SKM-1 treated with dmso at 0.1 percent for 144 hours (cell line): ENCODE results near the gene OAS1.
"Not testable (repeated sequence)": the region's sequence is repeated elsewhere in the genome, so short reads cannot be mapped to it uniquely, and the experiment has no call there.

ENCODE experiments used
- DNase-seq: peaks from one replicate; lab custom pipeline; 2025; ENCODE audit not compliant: unreplicated experiment; lab: John Stamatoyannopoulos, UW

The OAS1 gene

DNA sequence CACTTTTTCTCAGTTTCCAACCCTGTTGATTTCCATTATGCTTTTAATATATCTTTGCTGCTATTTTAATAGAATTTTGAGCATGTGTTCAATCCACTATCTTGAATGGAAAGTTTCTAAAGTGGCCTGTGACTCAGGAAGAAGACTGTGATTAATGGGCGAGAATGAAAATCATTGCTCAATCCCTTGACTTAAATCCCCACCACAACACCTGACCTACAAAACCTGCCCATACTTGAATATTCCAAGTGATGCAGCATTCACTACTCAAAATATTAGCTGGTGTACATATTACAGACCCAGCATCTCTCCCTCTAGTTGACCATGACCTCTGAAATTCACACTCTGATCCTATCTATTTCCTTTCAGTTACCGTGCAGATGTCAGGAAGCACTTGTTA lies 30.2 kb downstream of the OAS1 start:
- no peak for DNase-seq

DNA sequence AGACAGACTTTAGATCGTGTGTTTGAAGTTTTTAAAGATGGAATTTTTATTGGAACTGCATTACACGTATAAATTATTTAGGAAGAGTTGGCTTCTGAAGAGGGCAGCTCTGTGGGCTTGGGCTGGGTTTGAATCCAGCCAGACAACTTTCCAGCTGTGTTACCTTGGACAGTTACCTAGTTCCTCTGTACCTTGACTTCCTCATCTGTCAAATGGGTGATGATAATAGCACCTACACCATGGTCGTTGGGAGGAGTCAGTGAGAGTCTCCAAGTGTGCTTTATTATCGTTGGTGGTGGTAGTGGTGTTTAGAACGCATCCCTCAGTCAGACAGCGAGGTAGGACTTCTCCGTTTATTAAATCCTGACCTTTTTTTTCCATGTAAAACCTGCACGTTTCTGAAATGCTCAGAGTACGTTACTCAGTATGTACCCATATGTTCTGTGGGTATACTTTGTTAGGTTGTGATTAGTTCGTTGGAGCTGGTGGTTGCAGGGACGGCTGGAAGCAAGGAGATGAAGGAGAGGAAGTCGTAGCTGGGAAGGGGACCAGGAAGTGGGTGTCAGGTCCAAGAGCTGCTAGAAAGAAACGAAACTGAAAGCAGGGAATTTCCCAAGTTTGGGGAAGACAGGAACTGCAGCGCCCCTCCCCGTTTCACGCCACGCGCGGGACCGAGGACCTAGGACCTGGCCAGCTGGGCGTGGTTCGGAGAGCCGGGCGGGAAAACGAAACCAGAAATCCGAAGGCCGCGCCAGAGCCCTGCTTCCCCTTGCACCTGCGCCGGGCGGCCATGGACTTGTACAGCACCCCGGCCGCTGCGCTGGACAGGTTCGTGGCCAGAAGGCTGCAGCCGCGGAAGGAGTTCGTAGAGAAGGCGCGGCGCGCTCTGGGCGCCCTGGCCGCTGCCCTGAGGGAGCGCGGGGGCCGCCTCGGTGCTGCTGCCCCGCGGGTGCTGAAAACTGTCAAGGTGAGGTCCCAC lies 31.3 kb downstream of the OAS1 start, which contains the start of gene OAS3:
Gene OAS3 (plus strand): TSS at position 734 of the 979 bp plus-strand sequence. CDS start 57 bp downstream, at position 791.
- peak; percentile 3 for DNase-seq

- DNase-seq = no peak
Measured at GRCh38 chr12:112938751-112939150, 32.0 kb downstream of the OAS1 start.

GRCh38 chr12:112939761-112940381 lies 33.1 kb downstream of the OAS1 start:
- DNase-seq = no peak

GRCh38 chr12:112941528-112942335 lies 35.0 kb downstream of the OAS1 start:
- no peak for DNase-seq

DNA sequence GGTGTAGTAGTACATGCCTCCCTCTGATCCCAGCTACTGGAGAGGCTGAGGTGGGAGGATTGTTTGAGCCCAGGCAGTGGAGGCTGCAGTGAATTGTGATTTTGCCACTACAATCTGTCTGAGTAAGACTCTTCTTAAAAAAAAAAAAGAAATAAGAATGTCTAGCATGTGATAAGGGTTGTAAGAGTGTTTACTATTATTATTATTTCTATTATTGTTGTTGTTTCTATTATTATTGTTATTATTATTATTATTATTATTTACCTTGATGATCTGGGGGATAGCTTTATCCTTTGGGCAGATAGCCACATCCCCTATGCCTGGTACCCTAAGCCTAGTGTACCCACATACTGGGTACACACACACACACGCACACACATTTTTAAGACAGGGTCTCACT lies 35.8 kb downstream of the OAS1 start:
- no peak for DNase-seq

GRCh38 chr12:112944024-112944690 lies 37.4 kb downstream of the OAS1 start:
- DNase-seq = no peak

DNA sequence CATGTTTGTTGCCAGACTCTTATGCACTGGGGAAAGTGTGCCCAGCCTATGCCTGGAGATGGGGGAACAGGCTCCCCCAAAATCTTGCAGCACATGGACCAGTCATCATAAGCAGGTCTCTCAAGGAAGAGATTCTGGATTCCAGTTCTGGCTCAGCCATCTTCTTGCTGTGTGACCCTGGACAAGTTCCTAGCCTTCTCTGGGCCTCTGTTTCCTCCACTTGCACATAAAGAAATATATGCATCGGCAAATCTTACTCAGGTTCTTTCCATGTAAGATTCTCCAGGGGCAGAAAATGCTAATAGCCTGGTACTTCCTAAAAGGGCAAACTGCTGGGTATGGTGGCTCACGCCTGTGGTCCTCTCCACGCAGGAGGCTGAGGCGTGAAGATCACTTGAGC lies 38.8 kb downstream of the OAS1 start:
- no peak for DNase-seq

- no peak for DNase-seq
Measured at GRCh38 chr12:112946236-112947000, 39.7 kb downstream of the OAS1 start.

- DNase-seq = no peak
Measured at GRCh38 chr12:112947314-112947713, 40.6 kb downstream of the OAS1 start.

DNA sequence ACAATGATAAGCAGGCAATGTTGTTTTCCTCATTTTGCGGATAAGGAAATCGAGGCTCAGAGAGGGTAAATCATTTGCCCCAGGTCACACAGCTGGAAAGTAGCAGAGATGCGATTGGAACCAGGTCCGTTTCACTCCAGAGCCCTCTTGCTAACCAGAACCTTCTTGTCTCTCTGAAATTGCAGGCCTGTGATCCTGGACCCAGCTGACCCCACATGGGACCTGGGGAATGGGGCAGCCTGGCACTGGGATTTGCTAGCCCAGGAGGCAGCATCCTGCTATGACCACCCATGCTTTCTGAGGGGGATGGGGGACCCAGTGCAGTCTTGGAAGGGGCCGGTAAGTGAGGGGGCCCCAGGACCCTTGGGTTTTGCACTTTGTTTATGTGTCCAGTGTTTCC lies 41.0 kb downstream of the OAS1 start:
- DNase-seq = no peak

- DNase-seq = no peak
Measured at GRCh38 chr12:112948806-112949205, 42.0 kb downstream of the OAS1 start.

- DNase-seq = no peak
Measured at GRCh38 chr12:112950701-112951100, 43.9 kb downstream of the OAS1 start.

- not testable (repeated sequence) for DNase-seq
Measured at GRCh38 chr12:112957125-112957524, 50.4 kb downstream of the OAS1 start.

- no peak for DNase-seq
Measured at GRCh38 chr12:112961074-112961473, 54.3 kb downstream of the OAS1 start.

GRCh38 chr12:112961536-112961935 lies 54.8 kb downstream of the OAS1 start:
- DNase-seq = no peak

DNA sequence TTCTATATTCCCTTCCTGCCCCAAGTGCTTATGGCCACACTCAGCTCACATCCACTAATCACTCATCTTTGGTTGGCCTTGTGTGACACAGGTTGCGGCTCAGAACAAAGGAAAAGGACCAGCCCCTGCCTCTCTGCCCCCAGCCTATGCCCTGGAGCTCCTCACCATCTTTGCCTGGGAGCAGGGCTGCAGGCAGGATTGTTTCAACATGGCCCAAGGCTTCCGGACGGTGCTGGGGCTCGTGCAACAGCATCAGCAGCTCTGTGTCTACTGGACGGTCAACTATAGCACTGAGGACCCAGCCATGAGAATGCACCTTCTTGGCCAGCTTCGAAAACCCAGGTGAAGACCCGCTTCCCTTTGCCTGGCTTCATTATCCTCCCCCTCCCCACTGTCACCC lies 55.8 kb downstream of the OAS1 start:
- no peak for DNase-seq

GRCh38 chr12:112963227-112963861 lies 56.6 kb downstream of the OAS1 start:
- no peak for DNase-seq

- no peak for DNase-seq
Measured at GRCh38 chr12:112964067-112964670, 57.4 kb downstream of the OAS1 start.
